NCI-H146 (cell line): Measurements from ENCODE around the gene PCMT1.

Source experiments
- DNase-seq: peaks from one replicate; lab custom pipeline; 2025; lab: John Stamatoyannopoulos, UW

Gene PCMT1

GRCh38 chr6:149855040-149855654, 105.6 kb downstream of the PCMT1 start:
- DNase-seq = no peak

DNA sequence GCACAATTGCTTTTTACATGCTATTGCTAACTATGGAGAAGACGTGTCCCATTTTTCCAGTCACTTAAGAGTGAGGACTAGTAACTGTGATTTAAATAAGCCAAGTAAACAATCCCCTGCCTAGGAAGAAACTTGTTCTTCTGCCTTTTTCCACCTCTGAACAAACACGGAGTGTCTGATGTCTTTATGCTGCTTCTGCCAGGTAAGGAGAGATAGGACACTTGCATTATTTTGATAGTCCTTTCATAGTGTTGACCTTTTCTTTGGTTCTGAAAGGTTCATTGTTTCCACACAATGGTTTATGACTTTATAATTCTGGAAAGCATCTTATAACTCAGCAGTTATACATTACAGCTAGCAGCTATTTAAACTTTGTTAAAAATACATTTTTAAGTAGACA, 106.2 kb downstream of the PCMT1 start:
- peak; percentile 41 for DNase-seq

GRCh38 chr6:149856256-149856994, 106.9 kb downstream of the PCMT1 start:
- DNase-seq = no peak

DNA sequence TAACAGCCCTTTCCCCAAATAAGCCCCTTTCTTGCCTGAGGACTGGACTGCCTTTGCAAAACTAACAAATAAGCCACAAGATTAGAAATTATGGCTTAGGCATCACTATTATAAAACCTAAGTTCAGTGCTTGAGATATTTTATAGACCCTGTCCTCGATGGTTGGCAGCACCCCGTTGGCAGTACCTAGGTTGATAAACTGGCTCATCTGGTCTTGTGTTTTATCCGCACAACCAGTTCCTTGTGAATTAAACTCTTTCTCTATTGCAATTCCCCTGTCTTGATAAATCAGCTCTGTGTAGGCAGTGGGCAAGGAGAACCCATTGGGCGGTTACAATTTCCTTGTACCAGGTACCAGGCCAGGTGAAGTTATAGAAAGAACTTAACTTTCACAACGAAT, 108.0 kb downstream of the PCMT1 start:
- no peak for DNase-seq

GRCh38 chr6:149859368-149859767, 109.8 kb downstream of the PCMT1 start:
- peak; percentile 91 for DNase-seq

DNA sequence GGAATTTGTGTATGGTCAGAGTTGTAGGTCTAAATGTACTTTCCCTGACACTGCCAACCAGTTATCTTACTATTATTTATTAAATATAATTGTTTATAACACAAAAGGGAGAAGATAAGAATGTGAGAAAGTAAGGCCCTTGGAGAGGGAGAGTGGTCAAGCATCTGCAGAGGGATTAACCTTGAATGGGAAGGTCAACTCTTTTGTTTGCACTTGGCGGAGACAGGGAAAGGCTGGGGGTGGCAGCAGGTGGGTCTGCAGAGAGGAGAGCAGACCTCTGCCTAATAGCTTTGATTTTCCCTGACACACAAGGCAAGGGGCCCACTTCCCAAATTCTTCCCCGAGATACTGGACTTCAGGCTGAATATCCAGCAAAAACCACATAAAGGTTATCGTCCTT, 110.4 kb downstream of the PCMT1 start:
- peak; percentile 90 for DNase-seq

GRCh38 chr6:149860513-149860833, 110.9 kb downstream of the PCMT1 start:
- DNase-seq = peak; percentile 58
